HCT116 (cell line): ENCODE measurements around the gene FAM168B. TPM values are rescaled to one million over a fixed set of nuclear protein-coding genes. Genes with fewer than 3 reads are reported as not detected.

ENCODE experiments used
- ATAC-seq: fragments of 200-7000 bp; cut with Tn5 transposase; 2 replicates; pipeline ENCODE4 v1.9.1; 2020; ENCODE audit warnings: mild to moderate bottlenecking, moderate library complexity
- BruUV-seq: library from RNA; stranded (reverse); fragments of 400-500 nt; replicated peaks from 2 replicates; lab custom pipeline; 2021; lab: Mats Ljungman, UMichigan
- CTCF ChIA-PET: fragments of 300-600 bp; sonication (Branson Sonifier 250); formaldehyde crosslinking; loops from one replicate; lab custom pipeline; 2021; ENCODE audit warnings: antibody characterized with exemption; lab: Charles Lee
- POLR2A ChIA-PET: fragments of 300-600, 350-600 bp; sonication (Branson Sonifier 250); formaldehyde crosslinking; loops from one replicate; lab custom pipeline; 2021; ENCODE audit warnings: antibody characterized with exemption; lab: Charles Lee
- RAD21 ChIA-PET, 2 experiments: fragments of 300-600 bp; sonication (Branson Sonifier 250); formaldehyde crosslinking; loops; one replicate each; lab custom pipeline; 2023; ENCODE audit warnings: low total read pairs in 2 of 2; ENCODE audit not compliant: uncharacterized antibody in 2 of 2, unreplicated experiment in 2 of 2, low non-redundant PET in 1 of 2; lab: Charles Lee
- DNase-seq: peaks from one replicate; pipeline ENCODE4 v3.0.0-alpha.2; 2010; ENCODE audit warnings: low read depth, low spot score
- H2AFZ ChIP-seq: fragments of 200-600 bp; shearing (Covaris generic), sonication (generic); 2 replicates; pipeline ENCODE4 v1.6.1; 2017; ENCODE audit warnings: low read depth, mixed run types, mixed read lengths, antibody characterized with exemption, low read length; ENCODE audit not compliant: poor library complexity, severe bottlenecking
- H3K27ac ChIP-seq: 2 replicates; pipeline ENCODE4 v1.5.1; 2012; ENCODE audit warnings: low read depth, low read length
- H3K27me3 ChIP-seq: fragments of 200-600 bp; sonication (generic); 2 replicates; pipeline ENCODE4 v1.6.1; 2016; ENCODE audit warnings: mixed run types, low read length, mixed read lengths; ENCODE audit not compliant: insufficient read depth
- H3K36me3 ChIP-seq, 2 experiments: fragments of 200-500 bp in 1 of 2; fragments of 200-600 bp in 1 of 2; sonication (Bioruptor generic) in 1 of 2; sonication (generic) in 1 of 2; 2 replicates each; pipeline versions ENCODE4 v1.5.1 to v1.6.1; 2014 to 2016; ENCODE audit warnings: low read length in 2 of 2, inconsistent platforms in 1 of 2, mixed read lengths in 1 of 2, mixed run types in 1 of 2; ENCODE audit not compliant: insufficient read depth in 2 of 2, control insufficient read depth in 1 of 2
- H3K4me1 ChIP-seq, 2 experiments: fragments of 200-600 bp in 1 of 2; sonication (generic) in 1 of 2; 2 replicates each; pipeline versions ENCODE4 v1.5.1 to v1.6.1; 2012 to 2017; ENCODE audit warnings: low read length in 2 of 2, inconsistent platforms in 1 of 2, mild to moderate bottlenecking in 1 of 2, mixed read lengths in 1 of 2, mixed run types in 1 of 2, moderate library complexity in 1 of 2; ENCODE audit not compliant: insufficient read depth in 2 of 2, control insufficient read depth in 1 of 2
- H3K4me2 ChIP-seq: fragments of 200-600 bp; sonication (generic); 2 replicates; pipeline ENCODE4 v1.6.1; 2017; ENCODE audit warnings: mixed run types, low read length, mixed read lengths
- H3K4me3 ChIP-seq, 2 experiments: fragments of 200-600 bp in 1 of 2; sonication (generic) in 1 of 2; replicated peaks in 1 of 2; 2 replicates each; pipeline ENCODE4 v1.5.1; 2011 to 2016; ENCODE audit warnings: low read length in 2 of 2, control low read depth in 1 of 2, low read depth in 1 of 2, mild to moderate bottlenecking in 1 of 2, mixed read lengths in 1 of 2, mixed run types in 1 of 2
- H3K79me2 ChIP-seq: fragments of 200-600 bp; sonication (generic); 2 replicates; pipeline ENCODE4 v1.6.1; 2017; ENCODE audit warnings: mild to moderate bottlenecking, mixed run types, low read length, moderate library complexity, mixed read lengths; ENCODE audit not compliant: insufficient read depth
- H3K9ac ChIP-seq: fragments of 200-600 bp; sonication (generic); 2 replicates; pipeline ENCODE4 v1.6.1; 2016; ENCODE audit warnings: low read length, mixed read lengths
- H3K9me2 ChIP-seq: fragments of 200-600 bp; sonication (generic), shearing (Covaris generic); 2 replicates; pipeline ENCODE4 v1.6.1; 2017; ENCODE audit warnings: mixed run types, mild to moderate bottlenecking, moderate library complexity; ENCODE audit not compliant: insufficient read depth
- H3K9me3 ChIP-seq, 2 experiments: fragments of 200-500 bp in 1 of 2; fragments of 200-600 bp in 1 of 2; sonication (Bioruptor generic) in 1 of 2; sonication (generic) in 1 of 2; 2 replicates each; pipeline ENCODE4 v1.6.1; 2014 to 2017; ENCODE audit warnings: low read length in 2 of 2, mixed read lengths in 2 of 2, inconsistent platforms in 1 of 2, low read depth in 1 of 2, mild to moderate bottlenecking in 1 of 2, mixed run types in 1 of 2, moderate library complexity in 1 of 2; ENCODE audit not compliant: control insufficient read depth in 1 of 2, insufficient read depth in 1 of 2
- H4K20me1 ChIP-seq: fragments of 200-600 bp; sonication (generic), shearing (Covaris generic); 2 replicates; pipeline ENCODE4 v1.6.1; 2017; ENCODE audit warnings: mixed run types, mild to moderate bottlenecking, moderate library complexity; ENCODE audit not compliant: insufficient read depth
- EGR1 ChIP-seq: IDR thresholded peaks from 2 replicates; pipeline ENCODE4 v1.6.1; 2012; ENCODE audit warnings: low read depth
- ELF1 ChIP-seq: IDR thresholded peaks from 2 replicates; pipeline ENCODE4 v1.6.1; 2012; ENCODE audit warnings: low read depth, borderline replicate concordance
- EZH2 ChIP-seq: fragments of 200-600 bp; sonication (generic); IDR thresholded peaks from 2 replicates; pipeline ENCODE4 v1.6.1; 2017; ENCODE audit warnings: antibody characterized with exemption, mixed run types
- EZH2phosphoT487 ChIP-seq: fragments of 200-600 bp; IDR thresholded peaks from 2 replicates; pipeline ENCODE4 v1.6.1; 2018; ENCODE audit warnings: antibody characterized with exemption, borderline replicate concordance
- FOSL1 ChIP-seq: IDR thresholded peaks from 2 replicates; pipeline ENCODE4 v1.6.1; 2012; ENCODE audit warnings: low read depth
- JUND ChIP-seq: IDR thresholded peaks from 2 replicates; pipeline ENCODE4 v1.6.1; 2012
- POLR2AphosphoS5 ChIP-seq: IDR thresholded peaks from 2 replicates; pipeline ENCODE4 v1.6.1; 2011; ENCODE audit warnings: mild to moderate bottlenecking, low read depth, low read length, moderate library complexity
- SIN3A ChIP-seq: IDR thresholded peaks from 2 replicates; pipeline ENCODE4 v1.6.1; 2012; ENCODE audit warnings: low read depth
- SP1 ChIP-seq: IDR thresholded peaks from 2 replicates; pipeline ENCODE4 v1.6.1; 2012; ENCODE audit warnings: low read depth
- SRF ChIP-seq: IDR thresholded peaks from 2 replicates; pipeline ENCODE4 v1.6.1; 2012; ENCODE audit warnings: low read depth
- YY1 ChIP-seq: IDR thresholded peaks from 2 replicates; pipeline ENCODE4 v1.6.1; 2011; ENCODE audit warnings: low read length, low read depth, moderate library complexity, mild to moderate bottlenecking; ENCODE audit not compliant: insufficient replicate concordance; ENCODE audit errors: extremely low read depth
- ZBTB33 ChIP-seq: IDR thresholded peaks from 2 replicates; pipeline ENCODE4 v1.6.1; 2011; ENCODE audit warnings: mild to moderate bottlenecking, low read length, moderate library complexity; ENCODE audit not compliant: insufficient replicate concordance; ENCODE audit errors: extremely low read depth
- ZFX ChIP-seq: fragments of 450-650 bp; IDR thresholded peaks from 2 replicates; pipeline ENCODE4 v1.6.1; 2017
- intact Hi-C: fragments of 100-400 bp; cut with micrococcal nuclease; formaldehyde crosslinking; loops from 2 replicates; pipeline ENCODE4 v1.10.0; 2022
- total RNA-seq: library from RNA; stranded (reverse); gene quantifications from one replicate; pipeline ENCODE4 v1.2.1, GENCODE V29; 2021; ENCODE audit not compliant: unreplicated experiment
- TF ChIP-seq, protein P1 (sequence below): IDR thresholded peaks from 2 replicates; pipeline ENCODE4 v1.6.1; 2012
- TF ChIP-seq, protein P2 (sequence below): IDR thresholded peaks from 2 replicates; pipeline ENCODE4 v1.6.1; 2012; ENCODE audit warnings: low read depth
- TF ChIP-seq, protein P3 (sequence below), 3 experiments: fragments of 200-600 bp in 1 of 3; sonication (generic) in 1 of 3; IDR thresholded peaks in 2 of 3; conservative IDR thresholded peaks in 1 of 3; 2 replicates each; pipeline ENCODE4 v1.5.1; 2012 to 2017; ENCODE audit warnings: low read depth in 2 of 3, low read length in 2 of 3, antibody characterized with exemption in 1 of 3, borderline replicate concordance in 1 of 3, control low read depth in 1 of 3, mild to moderate bottlenecking in 1 of 3, mixed read lengths in 1 of 3, mixed run types in 1 of 3, moderate library complexity in 1 of 3; ENCODE audit not compliant: insufficient read depth in 1 of 3
- TF ChIP-seq, protein P4 (sequence below): IDR thresholded peaks from 2 replicates; pipeline ENCODE4 v1.6.1; 2012

FAM168B gene
- total RNA-seq, 1 experiment from 2014 or later = 94.5 TPM

DNA sequence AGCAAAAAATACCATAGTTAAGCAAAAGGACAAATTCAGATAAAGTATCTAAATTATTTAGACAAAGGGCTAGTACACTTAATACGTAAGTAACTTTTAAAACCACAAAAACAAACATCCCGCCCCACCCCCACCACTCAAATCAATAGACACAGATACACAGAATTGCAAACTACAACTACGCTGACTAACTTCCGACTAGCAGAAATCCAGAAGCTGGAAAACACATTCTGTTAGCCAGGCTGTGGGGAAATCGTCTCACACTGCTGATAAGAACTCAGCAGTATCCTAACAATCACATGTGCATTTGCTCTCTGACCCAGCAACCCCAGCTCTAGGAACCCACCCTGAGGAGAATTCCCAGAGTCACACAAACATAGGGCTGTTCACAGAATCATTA is 16.6 kb downstream of the FAM168B start:
- Histone ChIP-seq H3K9ac (no peak overlapping the region), H3K4me2 (no peak overlapping the region), H3K27me3 (no peaks in the 10 kb centered on the region), H3K9me3 (no peaks in the 10 kb centered on the region), H3K79me2 (peaks cover 100% of the 10 kb centered on the region), H3K27ac (no peak overlapping the region), H4K20me1 (peaks cover 10% of the 10 kb centered on the region; the same call in 1 of the 2 replicates), H3K9me2 (no peaks in the 10 kb centered on the region), H3K36me3 (peaks cover 35 to 47% of the 10 kb centered on the region in 2 experiments), H3K4me3 (no peak overlapping the region), H3K4me1 (peaks cover 6 to 13% of the 10 kb centered on the region in 2 experiments; a peak in 3 of 4 replicates), H2AFZ (no peak overlapping the region)
- RAD21 ChIA-PET = no interaction called here
- intact Hi-C loops = no loop called here
- TF ChIP-seq SP1 = no peak
- TF ChIP-seq, protein P1, sequence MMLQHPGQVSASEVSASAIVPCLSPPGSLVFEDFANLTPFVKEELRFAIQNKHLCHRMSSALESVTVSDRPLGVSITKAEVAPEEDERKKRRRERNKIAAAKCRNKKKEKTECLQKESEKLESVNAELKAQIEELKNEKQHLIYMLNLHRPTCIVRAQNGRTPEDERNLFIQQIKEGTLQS = no peak
- TF ChIP-seq, protein P2, sequence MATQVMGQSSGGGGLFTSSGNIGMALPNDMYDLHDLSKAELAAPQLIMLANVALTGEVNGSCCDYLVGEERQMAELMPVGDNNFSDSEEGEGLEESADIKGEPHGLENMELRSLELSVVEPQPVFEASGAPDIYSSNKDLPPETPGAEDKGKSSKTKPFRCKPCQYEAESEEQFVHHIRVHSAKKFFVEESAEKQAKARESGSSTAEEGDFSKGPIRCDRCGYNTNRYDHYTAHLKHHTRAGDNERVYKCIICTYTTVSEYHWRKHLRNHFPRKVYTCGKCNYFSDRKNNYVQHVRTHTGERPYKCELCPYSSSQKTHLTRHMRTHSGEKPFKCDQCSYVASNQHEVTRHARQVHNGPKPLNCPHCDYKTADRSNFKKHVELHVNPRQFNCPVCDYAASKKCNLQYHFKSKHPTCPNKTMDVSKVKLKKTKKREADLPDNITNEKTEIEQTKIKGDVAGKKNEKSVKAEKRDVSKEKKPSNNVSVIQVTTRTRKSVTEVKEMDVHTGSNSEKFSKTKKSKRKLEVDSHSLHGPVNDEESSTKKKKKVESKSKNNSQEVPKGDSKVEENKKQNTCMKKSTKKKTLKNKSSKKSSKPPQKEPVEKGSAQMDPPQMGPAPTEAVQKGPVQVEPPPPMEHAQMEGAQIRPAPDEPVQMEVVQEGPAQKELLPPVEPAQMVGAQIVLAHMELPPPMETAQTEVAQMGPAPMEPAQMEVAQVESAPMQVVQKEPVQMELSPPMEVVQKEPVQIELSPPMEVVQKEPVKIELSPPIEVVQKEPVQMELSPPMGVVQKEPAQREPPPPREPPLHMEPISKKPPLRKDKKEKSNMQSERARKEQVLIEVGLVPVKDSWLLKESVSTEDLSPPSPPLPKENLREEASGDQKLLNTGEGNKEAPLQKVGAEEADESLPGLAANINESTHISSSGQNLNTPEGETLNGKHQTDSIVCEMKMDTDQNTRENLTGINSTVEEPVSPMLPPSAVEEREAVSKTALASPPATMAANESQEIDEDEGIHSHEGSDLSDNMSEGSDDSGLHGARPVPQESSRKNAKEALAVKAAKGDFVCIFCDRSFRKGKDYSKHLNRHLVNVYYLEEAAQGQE = no peak
- TF ChIP-seq, protein P3, sequence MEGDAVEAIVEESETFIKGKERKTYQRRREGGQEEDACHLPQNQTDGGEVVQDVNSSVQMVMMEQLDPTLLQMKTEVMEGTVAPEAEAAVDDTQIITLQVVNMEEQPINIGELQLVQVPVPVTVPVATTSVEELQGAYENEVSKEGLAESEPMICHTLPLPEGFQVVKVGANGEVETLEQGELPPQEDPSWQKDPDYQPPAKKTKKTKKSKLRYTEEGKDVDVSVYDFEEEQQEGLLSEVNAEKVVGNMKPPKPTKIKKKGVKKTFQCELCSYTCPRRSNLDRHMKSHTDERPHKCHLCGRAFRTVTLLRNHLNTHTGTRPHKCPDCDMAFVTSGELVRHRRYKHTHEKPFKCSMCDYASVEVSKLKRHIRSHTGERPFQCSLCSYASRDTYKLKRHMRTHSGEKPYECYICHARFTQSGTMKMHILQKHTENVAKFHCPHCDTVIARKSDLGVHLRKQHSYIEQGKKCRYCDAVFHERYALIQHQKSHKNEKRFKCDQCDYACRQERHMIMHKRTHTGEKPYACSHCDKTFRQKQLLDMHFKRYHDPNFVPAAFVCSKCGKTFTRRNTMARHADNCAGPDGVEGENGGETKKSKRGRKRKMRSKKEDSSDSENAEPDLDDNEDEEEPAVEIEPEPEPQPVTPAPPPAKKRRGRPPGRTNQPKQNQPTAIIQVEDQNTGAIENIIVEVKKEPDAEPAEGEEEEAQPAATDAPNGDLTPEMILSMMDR (IDR thresholded peaks at IDR 0.05 in 2 of 3, conservative IDR thresholded peaks at IDR 0.05 in 1 of 3; ENCODE audit: borderline replicate concordance in 1 of 3, insufficient read depth in 1 of 3, low read depth in 2 of 3, low read length in 2 of 3) = no peak
- TF ChIP-seq YY1 = no peak
- no peak for TF ChIP-seq FOSL1
- TF ChIP-seq EZH2 = no peak
- TF ChIP-seq, protein P4, sequence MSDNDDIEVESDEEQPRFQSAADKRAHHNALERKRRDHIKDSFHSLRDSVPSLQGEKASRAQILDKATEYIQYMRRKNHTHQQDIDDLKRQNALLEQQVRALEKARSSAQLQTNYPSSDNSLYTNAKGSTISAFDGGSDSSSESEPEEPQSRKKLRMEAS = no peak
- TF ChIP-seq ZBTB33 = no peak
- no peak for TF ChIP-seq SIN3A
- TF ChIP-seq EGR1 = no peak
- TF ChIP-seq ELF1 = no peak
- TF ChIP-seq ZFX = no peak
- no peak for TF ChIP-seq POLR2AphosphoS5
- TF ChIP-seq EZH2phosphoT487 = no peak
- TF ChIP-seq SRF = no peak
- TF ChIP-seq JUND = no peak
- DNase-seq (no peak), ATAC-seq (no peak)
- POLR2A ChIA-PET = no interaction called here
- no TSS peak for BruUV-seq
- CTCF ChIA-PET = no interaction called here
